Suprapubic skin (tissue), 4 donors: ENCODE measurements around the gene SMARCC2.
A peak's percentile ranks its signal among the peaks of the same experiment; 100 is the strongest.

Experiments
- EP300 ChIP-seq: sonication (generic); formaldehyde crosslinking; IDR thresholded peaks from one replicate; pipeline ENCODE4 v1.6.1; 2017; ENCODE audit warnings: antibody characterized with exemption
- POLR2A ChIP-seq, 2 donors: fragments of 450-650 bp; IDR thresholded peaks; one replicate each; pipeline ENCODE4 v1.6.1; 2017; ENCODE audit warnings: antibody characterized with exemption in 2 of 2, mild to moderate bottlenecking in 2 of 2, moderate library complexity in 2 of 2
- POLR2AphosphoS5 ChIP-seq, 3 donors: sonication (generic); formaldehyde crosslinking; IDR thresholded peaks; one replicate each; pipeline ENCODE4 v1.6.1; 2017; ENCODE audit warnings: antibody characterized with exemption in 3 of 3
- TF ChIP-seq, protein P1 (sequence below), 2 donors: fragments of 200-600 bp in 1 of 2; fragments of 450-650 bp in 1 of 2; sonication (generic) in 1 of 2; IDR thresholded peaks; one replicate each; pipeline ENCODE4 v1.5.1; 2016 to 2019; ENCODE audit warnings: antibody characterized with exemption in 2 of 2, mild to moderate bottlenecking in 1 of 2, moderate library complexity in 1 of 2

DNA sequence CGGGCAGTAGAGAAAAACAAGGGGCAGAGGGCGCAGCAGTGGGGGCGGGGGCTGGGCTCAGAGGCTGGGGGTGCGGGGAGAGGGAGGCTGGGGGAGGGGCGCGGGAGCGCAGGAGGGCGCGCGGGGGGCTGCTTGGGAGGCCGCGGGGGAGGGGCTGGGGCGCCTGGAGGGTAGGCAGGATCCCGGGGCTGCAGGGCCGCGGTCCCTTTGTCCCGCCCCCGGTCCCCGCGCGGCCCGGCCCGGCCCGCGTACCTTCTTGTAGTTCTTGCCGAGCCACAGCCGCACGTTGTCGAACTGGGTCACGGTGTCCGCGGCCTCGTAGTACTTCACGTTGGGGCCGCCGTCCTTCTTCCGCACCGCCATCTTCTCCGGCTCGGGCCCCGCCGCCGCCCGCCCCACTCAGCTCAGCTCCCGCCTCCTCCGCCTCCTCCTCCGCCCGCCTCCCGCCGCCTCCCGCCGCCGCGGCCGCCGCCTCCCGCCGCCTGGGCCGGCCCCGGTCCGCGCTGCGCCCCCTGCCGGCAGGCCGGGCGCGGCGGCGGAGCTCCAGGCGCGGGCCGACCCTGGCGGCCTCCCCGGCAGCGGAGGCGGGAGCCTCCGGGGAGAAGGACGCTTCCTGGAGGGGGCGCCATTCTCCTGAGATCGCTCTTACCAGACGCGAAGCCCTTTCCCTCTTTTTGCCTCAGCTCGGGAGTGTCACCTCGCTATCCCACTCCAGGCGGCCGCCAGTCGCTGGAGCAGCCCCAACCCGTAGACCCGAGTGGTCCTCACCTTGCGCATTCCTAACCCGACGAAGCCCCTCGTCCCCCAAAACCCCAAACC is at the start of gene SMARCC2:
- TF ChIP-seq, protein P1, sequence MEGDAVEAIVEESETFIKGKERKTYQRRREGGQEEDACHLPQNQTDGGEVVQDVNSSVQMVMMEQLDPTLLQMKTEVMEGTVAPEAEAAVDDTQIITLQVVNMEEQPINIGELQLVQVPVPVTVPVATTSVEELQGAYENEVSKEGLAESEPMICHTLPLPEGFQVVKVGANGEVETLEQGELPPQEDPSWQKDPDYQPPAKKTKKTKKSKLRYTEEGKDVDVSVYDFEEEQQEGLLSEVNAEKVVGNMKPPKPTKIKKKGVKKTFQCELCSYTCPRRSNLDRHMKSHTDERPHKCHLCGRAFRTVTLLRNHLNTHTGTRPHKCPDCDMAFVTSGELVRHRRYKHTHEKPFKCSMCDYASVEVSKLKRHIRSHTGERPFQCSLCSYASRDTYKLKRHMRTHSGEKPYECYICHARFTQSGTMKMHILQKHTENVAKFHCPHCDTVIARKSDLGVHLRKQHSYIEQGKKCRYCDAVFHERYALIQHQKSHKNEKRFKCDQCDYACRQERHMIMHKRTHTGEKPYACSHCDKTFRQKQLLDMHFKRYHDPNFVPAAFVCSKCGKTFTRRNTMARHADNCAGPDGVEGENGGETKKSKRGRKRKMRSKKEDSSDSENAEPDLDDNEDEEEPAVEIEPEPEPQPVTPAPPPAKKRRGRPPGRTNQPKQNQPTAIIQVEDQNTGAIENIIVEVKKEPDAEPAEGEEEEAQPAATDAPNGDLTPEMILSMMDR (IDR thresholded peaks at IDR 0.05): peak; percentile 72 to 81
- TF ChIP-seq POLR2AphosphoS5 (IDR thresholded peaks at IDR 0.05) (peak in 1 of 3 donors; percentile 27), POLR2A (IDR thresholded peaks at IDR 0.05) (peak in 1 of 2 donors; percentile 20), EP300 (no peak)
